ENCODE results near the gene FBXW5. TPM values are rescaled to one million over a fixed set of nuclear protein-coding genes. Genes with fewer than 3 reads are reported as not detected.

Gene FBXW5
- total RNA-seq, 1 donor from 2014 or later = 45.4 TPM

GRCh38 chr9:136955943-136956335, 11.4 kb upstream of the FBXW5 start:
- Histone ChIP-seq H3K27ac (ENCODE audit: low read depth, low read length) (no peak overlapping the region), H3K9ac (ENCODE audit: low read depth in 1 of 3, low read length in 3 of 3) (no peak overlapping the region), H3K4me1 (ENCODE audit: control insufficient read depth in 3 of 3, insufficient read depth in 3 of 3, low read length in 3 of 3) (peaks cover 0 to 2% (median under 1%) of the 10 kb centered on the region in 3 donors), H3K27me3 (ENCODE audit: control insufficient read depth in 3 of 3, insufficient read depth in 3 of 3, low read length in 3 of 3) (peaks cover 0 to 12% (median 0%) of the 10 kb centered on the region in 3 donors), H3K4me3 (ENCODE audit: low read length in 3 of 3) (no peak overlapping the region), H3K9me3 (ENCODE audit: control insufficient read depth in 3 of 3, low read length in 3 of 3) (no peaks in the 10 kb centered on the region), H3K36me3 (ENCODE audit: control insufficient read depth in 3 of 3, insufficient read depth in 3 of 3, low read length in 3 of 3) (no peaks in the 10 kb centered on the region)

- Histone ChIP-seq H3K27ac (ENCODE audit: low read depth, low read length) (no peak overlapping the region), H3K9me3 (ENCODE audit: control insufficient read depth in 3 of 3, low read length in 3 of 3) (no peaks in the 10 kb centered on the region), H3K9ac (ENCODE audit: low read depth in 1 of 3, low read length in 3 of 3) (no peak overlapping the region), H3K4me1 (ENCODE audit: control insufficient read depth in 3 of 3, insufficient read depth in 3 of 3, low read length in 3 of 3) (peaks cover 2 to 6% (median 4%) of the 10 kb centered on the region in 3 donors), H3K27me3 (ENCODE audit: control insufficient read depth in 3 of 3, insufficient read depth in 3 of 3, low read length in 3 of 3) (peaks cover 0 to 12% (median 0%) of the 10 kb centered on the region in 3 donors), H3K4me3 (ENCODE audit: low read length in 3 of 3) (no peak overlapping the region), H3K36me3 (ENCODE audit: control insufficient read depth in 3 of 3, insufficient read depth in 3 of 3, low read length in 3 of 3) (no peaks in the 10 kb centered on the region)
Observed at GRCh38 chr9:136955202-136955942, 10.8 kb upstream of the FBXW5 start.

- peaks cover 0 to 9% (median 0%) of the 10 kb centered on the region in 3 donors for H3K27me3 ChIP-seq (ENCODE audit: control insufficient read depth in 3 of 3, insufficient read depth in 3 of 3, low read length in 3 of 3)
- peaks cover 4 to 11% (median 10%) of the 10 kb centered on the region in 3 donors for H3K4me1 ChIP-seq (ENCODE audit: control insufficient read depth in 3 of 3, insufficient read depth in 3 of 3, low read length in 3 of 3)
- H3K27ac ChIP-seq (ENCODE audit: low read depth, low read length) = no peak overlapping the region
- no peak overlapping the region for H3K9ac ChIP-seq (ENCODE audit: low read depth in 1 of 3, low read length in 3 of 3)
- H3K36me3 ChIP-seq (ENCODE audit: control insufficient read depth in 3 of 3, insufficient read depth in 3 of 3, low read length in 3 of 3) = no peaks in the 10 kb centered on the region
- no peaks in the 10 kb centered on the region for H3K9me3 ChIP-seq (ENCODE audit: control insufficient read depth in 3 of 3, low read length in 3 of 3)
- H3K4me3 ChIP-seq (ENCODE audit: low read length in 3 of 3) = no peak overlapping the region
Observed at GRCh38 chr9:136954270-136955083, 9.9 kb upstream of the FBXW5 start.

GRCh38 chr9:136953771-136954269, 9.3 kb upstream of the FBXW5 start:
- no peaks in the 10 kb centered on the region for H3K9me3 ChIP-seq (ENCODE audit: control insufficient read depth in 3 of 3, low read length in 3 of 3)
- no peak overlapping the region for H3K9ac ChIP-seq (ENCODE audit: low read depth in 1 of 3, low read length in 3 of 3)
- H3K36me3 ChIP-seq (ENCODE audit: control insufficient read depth in 3 of 3, insufficient read depth in 3 of 3, low read length in 3 of 3) = no peaks in the 10 kb centered on the region
- peaks cover 0 to 5% (median 0%) of the 10 kb centered on the region in 3 donors for H3K27me3 ChIP-seq (ENCODE audit: control insufficient read depth in 3 of 3, insufficient read depth in 3 of 3, low read length in 3 of 3)
- no peak overlapping the region for H3K4me3 ChIP-seq (ENCODE audit: low read length in 3 of 3)
- no peak overlapping the region for H3K27ac ChIP-seq (ENCODE audit: low read depth, low read length)
- peaks cover 4 to 12% (median 10%) of the 10 kb centered on the region in 3 donors for H3K4me1 ChIP-seq (ENCODE audit: control insufficient read depth in 3 of 3, insufficient read depth in 3 of 3, low read length in 3 of 3)

GRCh38 chr9:136952876-136953770, 8.6 kb upstream of the FBXW5 start:
- no peaks in the 10 kb centered on the region for H3K36me3 ChIP-seq (ENCODE audit: control insufficient read depth in 3 of 3, insufficient read depth in 3 of 3, low read length in 3 of 3)
- no peak overlapping the region for H3K27ac ChIP-seq (ENCODE audit: low read depth, low read length)
- no peaks in the 10 kb centered on the region for H3K27me3 ChIP-seq (ENCODE audit: control insufficient read depth in 3 of 3, insufficient read depth in 3 of 3, low read length in 3 of 3)
- H3K4me3 ChIP-seq (ENCODE audit: low read length in 3 of 3) = no peak overlapping the region
- H3K4me1 ChIP-seq (ENCODE audit: control insufficient read depth in 3 of 3, insufficient read depth in 3 of 3, low read length in 3 of 3) = peaks cover 6 to 15% (median 11%) of the 10 kb centered on the region in 3 donors
- H3K9ac ChIP-seq (ENCODE audit: low read depth in 1 of 3, low read length in 3 of 3) = no peak overlapping the region
- H3K9me3 ChIP-seq (ENCODE audit: control insufficient read depth in 3 of 3, low read length in 3 of 3) = no peaks in the 10 kb centered on the region

GRCh38 chr9:136952321-136952850, 7.8 kb upstream of the FBXW5 start:
- no peaks in the 10 kb centered on the region for H3K27me3 ChIP-seq (ENCODE audit: control insufficient read depth in 3 of 3, insufficient read depth in 3 of 3, low read length in 3 of 3)
- H3K4me3 ChIP-seq (ENCODE audit: low read length in 3 of 3) = no peak overlapping the region
- no peaks in the 10 kb centered on the region for H3K9me3 ChIP-seq (ENCODE audit: control insufficient read depth in 3 of 3, low read length in 3 of 3)
- peaks cover 13 to 22% (median 18%) of the 10 kb centered on the region in 3 donors for H3K4me1 ChIP-seq (ENCODE audit: control insufficient read depth in 3 of 3, insufficient read depth in 3 of 3, low read length in 3 of 3)
- no peak overlapping the region for H3K9ac ChIP-seq (ENCODE audit: low read depth in 1 of 3, low read length in 3 of 3)
- no peaks in the 10 kb centered on the region for H3K36me3 ChIP-seq (ENCODE audit: control insufficient read depth in 3 of 3, insufficient read depth in 3 of 3, low read length in 3 of 3)
- no peak overlapping the region for H3K27ac ChIP-seq (ENCODE audit: low read depth, low read length)

- H3K36me3 ChIP-seq (ENCODE audit: control insufficient read depth in 3 of 3, insufficient read depth in 3 of 3, low read length in 3 of 3) = no peaks in the 10 kb centered on the region
- H3K27ac ChIP-seq (ENCODE audit: low read depth, low read length) = no peak within 1 kb of the TSS
- H3K4me1 ChIP-seq (ENCODE audit: control insufficient read depth in 3 of 3, insufficient read depth in 3 of 3, low read length in 3 of 3) = peaks cover 15 to 29% (median 25%) of the 10 kb centered on the region in 3 donors
- no peaks in the 10 kb centered on the region for H3K9me3 ChIP-seq (ENCODE audit: control insufficient read depth in 3 of 3, low read length in 3 of 3)
- no peaks in the 10 kb centered on the region for H3K27me3 ChIP-seq (ENCODE audit: control insufficient read depth in 3 of 3, insufficient read depth in 3 of 3, low read length in 3 of 3)
- H3K4me3 ChIP-seq (ENCODE audit: low read length in 3 of 3) = no peak within 1 kb of the TSS
- no peak within 1 kb of the TSS for H3K9ac ChIP-seq (ENCODE audit: low read depth in 1 of 3, low read length in 3 of 3)
Observed at GRCh38 chr9:136951541-136952320, 7.2 kb upstream of the FBXW5 start, which contains the start of gene LCN12. Gene LCN12, plus strand, starts transcription at chr9:136952273. Its CDS starts 55 bp downstream, at chr9:136952328.

- Histone ChIP-seq H3K4me1 (ENCODE audit: control insufficient read depth in 3 of 3, insufficient read depth in 3 of 3, low read length in 3 of 3) (peaks cover 15 to 34% (median 30%) of the 10 kb centered on the region in 3 donors), H3K9ac (ENCODE audit: low read depth in 1 of 3, low read length in 3 of 3) (peak overlapping the region; percentile 87 to 97 (median 92)), H3K27me3 (ENCODE audit: control insufficient read depth in 3 of 3, insufficient read depth in 3 of 3, low read length in 3 of 3) (no peaks in the 10 kb centered on the region), H3K4me3 (ENCODE audit: low read length in 3 of 3) (peak overlapping the region; percentile 69 to 87 (median 85)), H3K27ac (ENCODE audit: low read depth, low read length) (peak overlapping the region; percentile 71), H3K36me3 (ENCODE audit: control insufficient read depth in 3 of 3, insufficient read depth in 3 of 3, low read length in 3 of 3) (no peaks in the 10 kb centered on the region), H3K9me3 (ENCODE audit: control insufficient read depth in 3 of 3, low read length in 3 of 3) (no peaks in the 10 kb centered on the region)
Observed at GRCh38 chr9:136950656-136951276, 6.2 kb upstream of the FBXW5 start.

Data from skeletal muscle tissue (tissue), 4 donors.